GM06990 (cell line): ENCODE data around the gene KRT81.

Experiments
- DNase-seq: peaks from one replicate; pipeline ENCODE4 v3.0.0-alpha.2; 2011; ENCODE audit not compliant: insufficient read length; ENCODE audit errors: extremely low read depth
- H3K27me3 ChIP-seq: replicated peaks from 2 replicates; pipeline ENCODE4 v1.6.0; 2011; ENCODE audit warnings: low read length; ENCODE audit not compliant: control insufficient read depth, insufficient read depth
- H3K36me3 ChIP-seq: 2 replicates; pipeline ENCODE4 v1.5.1; 2011; ENCODE audit warnings: low read length; ENCODE audit not compliant: control insufficient read depth, insufficient read depth
- H3K4me3 ChIP-seq: replicated peaks from 2 replicates; pipeline ENCODE4 v1.5.1; 2011; ENCODE audit warnings: low read depth, mild to moderate bottlenecking, control low read depth, low read length
- CTCF ChIP-seq: IDR thresholded peaks from 2 replicates; pipeline ENCODE4 v1.5.1; 2011; ENCODE audit warnings: low read length, control low read depth, mild to moderate bottlenecking, inconsistent platforms; ENCODE audit not compliant: insufficient read depth, poor library complexity, severe bottlenecking

The KRT81 gene

DNA sequence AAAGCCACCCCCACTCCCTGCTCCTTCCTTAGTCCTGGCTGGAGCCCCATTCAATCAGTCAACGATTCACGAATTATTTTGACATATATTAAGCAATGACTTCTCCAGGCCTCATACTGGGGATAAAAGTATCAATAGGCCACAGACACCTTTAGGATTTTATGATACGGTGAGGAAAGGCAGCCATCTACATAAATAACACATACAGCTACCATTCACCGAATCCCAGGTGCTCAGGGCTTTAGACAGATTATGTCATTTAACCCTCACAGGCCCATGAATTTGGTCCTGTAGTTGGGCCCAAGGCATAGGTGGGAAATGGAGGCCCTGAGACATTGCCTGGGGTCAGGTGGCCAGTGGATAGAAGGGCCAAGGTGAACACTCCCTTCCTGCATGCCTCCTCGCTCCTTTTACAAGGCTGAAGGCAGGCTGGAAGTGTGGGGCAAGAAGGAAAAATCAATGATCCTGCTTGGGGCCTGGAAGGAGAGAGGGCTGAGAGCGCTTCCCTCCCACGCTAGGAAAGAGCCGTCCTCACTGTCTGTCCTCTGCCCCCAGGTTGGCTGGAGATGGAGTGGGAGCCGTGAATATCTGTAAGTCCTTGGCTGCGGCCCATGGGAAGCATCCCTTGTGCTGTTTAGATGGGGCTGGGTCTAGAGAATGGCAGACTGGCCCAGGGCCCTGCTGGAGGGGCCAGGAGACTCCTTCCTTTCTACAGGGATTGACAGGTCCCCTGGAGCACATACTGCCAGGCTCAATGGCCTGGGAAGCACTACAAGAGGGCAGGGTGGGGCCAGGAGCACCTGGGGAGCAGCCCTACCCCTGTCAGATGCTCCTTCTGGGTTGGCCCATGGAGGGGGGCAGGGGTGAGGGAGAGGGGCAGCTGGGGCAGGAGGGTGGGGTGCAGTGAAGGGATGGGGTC lies 43.5 kb downstream of the KRT81 start:
- no peaks in the 10 kb centered on the region for H3K27me3 ChIP-seq
- no peaks in the 10 kb centered on the region; the same call in 1 of the 2 replicates for H3K36me3 ChIP-seq
- H3K4me3 ChIP-seq, result no peak overlapping the region
- no peak for DNase-seq
- no peak for TF ChIP-seq CTCF

DNA sequence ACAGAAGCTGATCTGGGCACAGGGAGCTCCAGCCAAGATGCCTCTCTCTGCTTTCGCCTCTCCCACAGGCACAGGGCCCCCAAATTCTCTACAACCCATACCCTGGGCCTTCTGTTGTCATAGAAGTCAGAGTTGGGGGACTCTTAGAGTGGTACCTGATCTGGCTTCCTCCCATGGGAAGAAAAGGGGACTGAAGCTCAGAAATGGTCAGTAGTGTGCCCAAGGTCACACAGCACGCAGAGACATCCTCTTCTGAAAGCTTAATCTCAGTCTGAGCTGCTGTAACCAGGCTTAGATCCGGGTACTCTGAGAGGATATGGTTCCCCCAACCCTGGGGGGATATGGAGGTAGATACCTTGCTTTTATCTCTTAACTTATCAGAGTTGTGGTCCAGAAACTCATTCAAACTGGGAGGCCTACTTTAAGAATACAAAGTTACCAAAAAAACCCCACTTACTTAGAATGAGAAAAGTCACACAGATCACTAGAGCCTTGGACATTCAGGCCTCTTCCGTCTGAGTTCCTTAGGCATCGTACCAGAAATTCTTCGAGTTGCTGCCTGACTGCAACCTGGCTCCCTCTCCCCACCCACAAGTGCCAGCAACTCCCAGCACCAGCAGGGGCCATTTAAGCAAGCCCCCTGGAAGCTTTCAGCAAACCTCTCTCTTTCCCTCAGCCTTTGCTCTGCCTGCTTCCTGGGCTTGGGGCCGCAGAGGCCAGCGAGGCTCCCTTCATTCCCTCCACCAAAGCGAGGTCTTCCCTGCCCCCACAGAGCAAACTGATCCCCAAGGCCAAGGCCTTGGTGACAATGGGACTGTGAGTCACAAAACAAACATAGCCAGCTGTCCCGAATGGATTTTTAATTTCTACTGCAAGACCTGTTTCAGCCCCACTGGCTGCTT lies 44.4 kb downstream of the KRT81 start:
- H3K36me3 ChIP-seq, result no peaks in the 10 kb centered on the region; the same call in 1 of the 2 replicates
- no peak for DNase-seq
- H3K4me3 ChIP-seq, result peak overlapping the region; percentile 65
- no peak for TF ChIP-seq CTCF
- no peaks in the 10 kb centered on the region for H3K27me3 ChIP-seq

DNA sequence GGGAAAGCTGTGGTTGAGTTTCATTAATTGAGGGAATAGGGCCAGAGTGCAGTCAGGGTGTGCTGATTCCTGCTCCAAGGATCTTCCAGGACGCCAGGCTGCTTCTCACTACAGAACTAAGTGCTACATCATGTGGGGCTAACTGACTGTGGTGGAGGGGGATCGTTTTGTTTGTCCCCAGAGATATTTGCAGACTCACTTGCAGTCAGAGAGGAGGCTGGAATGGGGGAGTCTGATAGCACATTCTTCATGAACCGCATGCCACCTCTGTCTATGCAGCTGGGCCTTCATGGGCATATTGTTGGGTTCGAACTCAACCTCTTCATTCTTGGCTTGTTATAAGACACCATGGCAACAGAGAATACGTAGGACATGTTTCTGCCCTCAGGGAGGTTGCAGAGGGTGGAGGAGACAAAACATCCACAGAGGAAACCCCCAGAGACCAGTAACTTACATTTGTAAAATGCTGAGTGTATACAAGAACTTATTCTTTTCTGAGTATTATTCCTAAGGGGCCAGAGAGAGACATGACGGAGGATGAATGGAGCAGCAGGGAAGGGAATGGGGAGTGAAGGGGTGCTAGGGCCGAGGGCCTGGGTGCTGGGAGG lies 45.3 kb downstream of the KRT81 start:
- no peak for DNase-seq
- peak overlapping the region; percentile 65 for H3K4me3 ChIP-seq

DNA sequence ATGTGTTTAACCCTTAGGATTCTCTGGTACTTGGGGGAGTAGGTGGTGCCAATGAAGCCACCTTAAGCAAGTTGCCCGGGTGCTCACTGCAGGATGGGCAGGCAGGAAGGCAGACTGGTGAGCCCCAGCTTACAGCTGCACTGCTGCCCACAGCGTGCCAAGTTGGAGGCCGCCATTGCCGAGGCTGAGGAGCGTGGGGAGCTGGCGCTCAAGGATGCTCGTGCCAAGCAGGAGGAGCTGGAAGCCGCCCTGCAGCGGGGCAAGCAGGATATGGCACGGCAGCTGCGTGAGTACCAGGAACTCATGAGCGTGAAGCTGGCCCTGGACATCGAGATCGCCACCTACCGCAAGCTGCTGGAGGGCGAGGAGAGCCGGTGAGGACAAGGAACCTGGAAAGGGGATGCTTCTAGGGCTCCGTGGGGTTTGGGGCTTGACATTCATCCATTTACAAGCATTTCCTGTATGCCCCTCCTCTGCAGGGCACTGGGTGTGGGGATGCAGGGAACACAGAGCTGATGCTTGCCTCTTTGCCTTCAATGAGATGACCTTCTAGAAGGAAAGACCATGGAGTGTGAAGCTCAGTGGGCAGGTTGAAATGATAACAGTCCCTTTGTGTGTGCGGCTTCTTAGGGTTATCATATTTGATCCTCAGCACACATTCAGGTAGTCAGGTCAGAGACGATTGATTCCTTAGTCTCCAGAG lies 45.9 kb downstream of the KRT81 start:
- peak overlapping the region; percentile 65 for H3K4me3 ChIP-seq

More for the DNA sequence above, 45.3 kb downstream of the KRT81 start:
- Histone ChIP-seq H3K36me3 (no peaks in the 10 kb centered on the region; the same call in 1 of the 2 replicates), H3K27me3 (no peaks in the 10 kb centered on the region)
- TF ChIP-seq CTCF, result no peak

More for the DNA sequence above, 45.9 kb downstream of the KRT81 start:
- no peak for DNase-seq
- no peak for TF ChIP-seq CTCF
- Histone ChIP-seq H3K27me3 (no peaks in the 10 kb centered on the region), H3K36me3 (no peaks in the 10 kb centered on the region; the same call in 1 of the 2 replicates)
